ENCODE results near the gene ARRB1. TPM values are rescaled to one million over a fixed set of nuclear protein-coding genes. Genes with fewer than 3 reads are reported as not detected.

Gene ARRB1
- total and polyA plus RNA-seq, 3 experiments from 2014 or later: 5.5 to 10.6 (median 9.9) TPM

DNA sequence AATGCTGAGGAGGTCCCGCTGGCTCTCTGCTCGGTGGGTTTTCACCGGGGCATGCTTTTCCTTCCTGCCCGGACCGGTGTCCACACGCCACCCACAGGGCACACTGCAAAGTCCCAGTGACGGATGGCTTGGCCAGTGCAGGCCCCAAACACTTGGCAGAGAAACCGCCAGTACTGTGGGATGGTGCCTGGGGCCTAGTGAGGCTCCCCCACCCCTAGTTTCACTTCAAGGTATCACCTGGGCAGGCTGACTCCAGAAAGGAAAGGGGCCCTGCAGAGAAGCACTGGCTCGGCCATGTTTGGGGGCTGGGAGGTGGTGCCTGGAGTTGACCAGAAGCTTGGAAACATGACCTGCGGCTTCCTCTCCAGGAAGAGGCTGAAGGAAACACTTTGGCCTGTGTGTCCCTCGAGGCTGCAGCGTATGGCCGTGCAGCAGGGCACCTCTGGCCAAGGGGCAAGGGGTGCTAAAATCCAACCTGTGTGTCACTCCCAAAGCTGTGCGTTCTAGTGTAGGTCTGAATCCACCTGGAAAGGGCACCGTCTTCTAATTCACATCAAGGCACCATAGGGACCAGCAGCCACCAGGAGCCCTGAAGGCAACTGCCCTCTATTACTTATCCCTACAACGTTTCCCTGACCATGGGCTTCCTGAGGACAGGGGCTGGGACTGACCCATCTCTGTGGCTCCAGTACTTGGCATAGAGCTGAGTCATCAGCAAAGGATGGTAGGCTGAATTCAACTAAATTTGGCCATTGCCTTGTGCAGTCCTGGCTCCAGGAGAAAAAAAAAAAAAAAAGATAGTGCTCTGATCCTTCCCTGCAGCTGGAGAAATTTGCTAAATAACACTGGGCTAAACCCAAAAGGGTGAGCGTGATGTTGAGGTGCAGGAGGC, 88.3 kb downstream of the ARRB1 start:
- H3K27me3 Mint-ChIP-seq: no peaks in the 10 kb centered on the region
- H3K9me3 Mint-ChIP-seq: no peaks in the 10 kb centered on the region
- CTCF ChIA-PET: interaction anchor here (0.6 to 2.7 kb wide), 7 partner anchors 8 to 126 kb away, joined by 3 to 11 read pairs (median 3); no protein-coding TSS in a partner anchor
- peak in 1 of 5 donors; percentile 37 for DNase-seq
- peaks cover 47% of the 10 kb centered on the region for H3K4me1 ChIP-seq (ENCODE audit: insufficient read depth, low read length)
- H3K4me1 Mint-ChIP-seq: peaks cover 39 to 49% (median 47%) of the 10 kb centered on the region in 3 donors
- peak overlapping the region in 2 of 7 donors; percentile 30 to 65 for H3K4me3 Mint-ChIP-seq
- H3K27me3 ChIP-seq (ENCODE audit: insufficient read depth, low read length, poor library complexity, severe bottlenecking): no peaks in the 10 kb centered on the region
- POLR2A ChIA-PET: no interaction called here
- peak overlapping the region in 7 of 8 donors; percentile 32 to 89 (median 65) for H3K27ac Mint-ChIP-seq
- no peaks in the 10 kb centered on the region for H3K9me3 ChIP-seq (ENCODE audit: low read length)
- H3K36me3 ChIP-seq (ENCODE audit: insufficient read depth, low read length): no peaks in the 10 kb centered on the region
- H3K27ac ChIP-seq (ENCODE audit: low read depth, low read length): no peak overlapping the region
- H3K4me3 ChIP-seq (ENCODE audit: low read length): no peak overlapping the region
- peaks cover 0 to 15% (median 0%) of the 10 kb centered on the region in 3 donors for H3K36me3 Mint-ChIP-seq

DNA sequence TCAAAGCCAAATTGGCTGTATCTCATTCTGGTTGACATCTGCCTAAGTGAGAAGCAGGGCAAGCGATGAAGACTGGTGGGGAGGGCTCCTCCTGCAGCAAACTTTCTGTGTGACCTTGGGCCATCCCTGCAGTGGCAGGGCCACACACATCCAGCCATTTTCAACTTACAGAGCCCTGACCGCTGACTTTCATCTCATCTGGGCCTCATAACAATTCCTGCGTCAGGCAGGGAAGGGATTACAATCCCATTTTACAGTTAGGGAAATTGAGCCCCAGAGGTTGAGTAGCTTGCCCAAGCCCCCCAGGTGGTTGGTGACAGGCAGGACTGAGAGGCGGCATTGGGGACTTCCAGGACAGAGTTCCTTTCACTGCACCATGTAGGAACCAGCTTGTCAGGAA, 89.0 kb downstream of the ARRB1 start:
- Histone ChIP-seq H3K27me3 (ENCODE audit: insufficient read depth, low read length, poor library complexity, severe bottlenecking) (no peaks in the 10 kb centered on the region), H3K9me3 (ENCODE audit: low read length) (no peaks in the 10 kb centered on the region), H3K27ac (ENCODE audit: low read depth, low read length) (no peak overlapping the region), H3K36me3 (ENCODE audit: insufficient read depth, low read length) (no peaks in the 10 kb centered on the region), H3K4me1 (ENCODE audit: insufficient read depth, low read length) (peaks cover 47% of the 10 kb centered on the region), H3K4me3 (ENCODE audit: low read length) (no peak overlapping the region)
- ChIA-PET CTCF (interaction anchor here (0.6 to 2.7 kb wide), 7 partner anchors 9 to 127 kb away, joined by 3 to 11 read pairs (median 3); no protein-coding TSS in a partner anchor), POLR2A (interaction anchor here (2.4 kb wide), 1 partner anchor 13 kb away, joined by 10 read pairs; no protein-coding TSS in a partner anchor)
- H3K4me3 Mint-ChIP-seq: peak overlapping the region in 1 of 7 donors; percentile 3
- peak overlapping the region in 6 of 8 donors; percentile 23 to 94 (median 85) for H3K27ac Mint-ChIP-seq
- no peaks in the 10 kb centered on the region for H3K9me3 Mint-ChIP-seq
- peaks cover 39 to 49% (median 47%) of the 10 kb centered on the region in 3 donors for H3K4me1 Mint-ChIP-seq
- H3K36me3 Mint-ChIP-seq: peaks cover 0 to 12% (median 0%) of the 10 kb centered on the region in 3 donors
- DNase-seq: no peak
- no peaks in the 10 kb centered on the region for H3K27me3 Mint-ChIP-seq

DNA sequence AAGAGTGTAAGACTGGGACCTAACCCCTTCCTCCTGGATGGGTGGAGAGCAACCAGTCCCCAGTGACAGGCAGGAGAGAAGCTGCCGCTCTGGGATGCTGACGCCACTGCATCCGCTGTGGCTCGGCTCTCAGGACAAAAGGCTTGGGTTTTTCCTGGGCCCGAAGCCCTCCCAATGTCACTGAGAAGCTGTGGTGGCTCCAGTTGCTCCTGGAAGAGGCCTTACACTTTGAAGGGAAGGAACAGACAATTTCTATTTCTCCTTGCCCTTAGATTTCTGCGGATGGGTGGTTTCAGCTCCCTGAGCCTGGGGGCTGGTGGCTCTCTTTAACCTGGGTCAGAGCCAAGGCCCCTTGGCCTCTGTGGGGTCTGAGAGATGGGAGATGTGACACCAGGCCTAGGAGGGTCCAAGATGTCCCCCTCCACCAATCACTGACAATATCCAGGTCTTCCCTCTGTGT, 89.5 kb downstream of the ARRB1 start:
- no peaks in the 10 kb centered on the region for H3K36me3 ChIP-seq (ENCODE audit: insufficient read depth, low read length)
- no peaks in the 10 kb centered on the region for H3K9me3 ChIP-seq (ENCODE audit: low read length)
- no peaks in the 10 kb centered on the region for H3K27me3 ChIP-seq (ENCODE audit: insufficient read depth, low read length, poor library complexity, severe bottlenecking)
- Mint-ChIP-seq H3K27ac (peak overlapping the region in 5 of 8 donors; percentile 59 to 94 (median 86)), H3K27me3 (no peaks in the 10 kb centered on the region), H3K4me1 (peaks cover 39 to 49% (median 45%) of the 10 kb centered on the region in 3 donors), H3K36me3 (peaks cover 0 to 9% (median 0%) of the 10 kb centered on the region in 3 donors), H3K9me3 (no peaks in the 10 kb centered on the region), H3K4me3 (peak overlapping the region in 1 of 7 donors; percentile 3)
- ChIA-PET CTCF (interaction anchor here (1.0 to 2.7 kb wide), 4 partner anchors 9 to 121 kb away, joined by 3 to 11 read pairs (median 4); no protein-coding TSS in a partner anchor), POLR2A (interaction anchor here (2.4 kb wide), 1 partner anchor 14 kb away, joined by 10 read pairs; no protein-coding TSS in a partner anchor)
- peak in 1 of 5 donors; percentile 30 for DNase-seq
- no peak overlapping the region for H3K4me3 ChIP-seq (ENCODE audit: low read length)
- H3K27ac ChIP-seq (ENCODE audit: low read depth, low read length): no peak overlapping the region
- peaks cover 47% of the 10 kb centered on the region for H3K4me1 ChIP-seq (ENCODE audit: insufficient read depth, low read length)

DNA sequence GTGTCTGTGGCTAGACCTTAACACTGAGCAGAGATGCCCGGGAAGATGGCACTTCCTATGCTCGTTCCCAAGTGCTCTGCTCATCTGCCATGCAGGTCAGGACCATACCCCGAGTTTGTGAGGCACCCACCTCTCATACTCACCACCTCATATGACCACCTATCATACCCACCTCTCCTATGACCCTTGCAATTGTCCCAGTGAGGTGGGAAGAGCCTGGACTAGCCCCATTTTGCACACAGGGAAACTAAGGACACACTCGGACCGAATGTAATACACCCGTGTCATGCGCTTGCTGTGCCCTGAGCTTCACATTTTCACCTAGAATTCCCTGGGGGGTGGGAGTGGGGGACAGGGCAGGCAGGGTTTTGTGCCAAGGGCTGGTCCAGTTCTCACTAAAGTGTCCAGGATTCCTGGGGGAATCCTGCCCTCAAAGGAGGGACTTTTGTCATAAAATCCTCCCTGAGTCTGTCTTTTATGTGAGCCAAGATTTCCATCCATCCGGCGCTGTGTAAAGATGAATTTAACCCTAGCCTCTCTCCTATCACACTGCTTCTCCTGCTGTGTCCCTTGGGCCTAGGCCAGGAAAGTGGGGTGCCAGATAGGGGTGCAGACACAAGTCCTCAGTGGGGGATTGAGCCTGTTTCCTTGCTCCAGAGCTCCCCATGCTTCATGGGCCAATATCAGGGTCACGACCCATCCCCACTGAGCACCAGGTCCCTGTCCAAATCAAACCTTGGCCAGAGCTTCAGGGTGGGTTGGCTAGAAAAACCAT, 90.9 kb downstream of the ARRB1 start:
- peak in 1 of 5 donors; percentile 5 for DNase-seq
- H3K27ac Mint-ChIP-seq: peak overlapping the region; percentile 59 to 96 (median 88)
- CTCF ChIA-PET: interaction anchor here (0.8 to 2.7 kb wide), 4 partner anchors 10 to 120 kb away, joined by 3 to 11 read pairs (median 4); no protein-coding TSS in a partner anchor
- no peaks in the 10 kb centered on the region for H3K36me3 ChIP-seq (ENCODE audit: insufficient read depth, low read length)
- peaks cover 39 to 49% (median 45%) of the 10 kb centered on the region in 3 donors for H3K4me1 Mint-ChIP-seq
- H3K4me3 Mint-ChIP-seq: peak overlapping the region in 2 of 7 donors; percentile 27 to 55
- no peaks in the 10 kb centered on the region for H3K9me3 Mint-ChIP-seq
- no peak overlapping the region for H3K4me3 ChIP-seq (ENCODE audit: low read length)
- no peak overlapping the region for H3K27ac ChIP-seq (ENCODE audit: low read depth, low read length)
- H3K4me1 ChIP-seq (ENCODE audit: insufficient read depth, low read length): peaks cover 47% of the 10 kb centered on the region
- H3K27me3 ChIP-seq (ENCODE audit: insufficient read depth, low read length, poor library complexity, severe bottlenecking): no peaks in the 10 kb centered on the region
- no peaks in the 10 kb centered on the region for H3K27me3 Mint-ChIP-seq
- H3K9me3 ChIP-seq (ENCODE audit: low read length): no peaks in the 10 kb centered on the region
- POLR2A ChIA-PET: interaction anchor here (0.5 to 2.4 kb wide), 2 partner anchors 15 to 1696 kb away, joined by 3 to 10 read pairs; no protein-coding TSS in a partner anchor
- peaks cover 0 to 1% (median 0%) of the 10 kb centered on the region in 3 donors for H3K36me3 Mint-ChIP-seq

DNA sequence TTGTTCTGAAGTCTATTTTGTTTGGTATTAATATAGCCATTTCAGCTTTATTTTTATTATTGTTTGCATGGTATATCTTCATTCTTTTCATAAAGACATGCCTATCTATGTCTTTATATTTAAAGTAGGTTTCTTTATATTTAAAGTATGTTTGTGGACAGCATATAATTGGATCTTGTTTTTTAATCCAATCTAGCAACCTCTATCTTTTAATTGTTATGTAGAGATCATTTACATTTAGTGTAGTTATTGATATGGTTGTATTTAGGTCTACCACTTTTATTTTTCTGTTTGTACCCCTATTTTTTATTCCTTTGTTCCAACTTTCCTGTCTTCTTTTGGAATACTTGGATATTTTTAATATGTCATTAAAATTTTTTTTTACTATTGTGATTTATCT, 97.1 kb downstream of the ARRB1 start:
- Mint-ChIP-seq H3K27ac (no peak overlapping the region), H3K9me3 (peaks cover 0 to 4% (median 0%) of the 10 kb centered on the region in 5 donors), H3K27me3 (peaks cover 10 to 11% of the 10 kb centered on the region in 2 donors), H3K4me3 (no peak overlapping the region), H3K36me3 (peaks cover 0 to 2% (median 0%) of the 10 kb centered on the region in 3 donors), H3K4me1 (peaks cover 0 to under 1% (median under 1%) of the 10 kb centered on the region in 3 donors)
- ChIA-PET POLR2A (no interaction called here), CTCF (interaction anchor here (1.2 to 1.4 kb wide), 3 partner anchors 12 to 232 kb away, joined by 3 to 5 read pairs (median 4); no protein-coding TSS in a partner anchor)
- DNase-seq: no peak
- Histone ChIP-seq H3K4me1 (ENCODE audit: insufficient read depth, low read length) (no peaks in the 10 kb centered on the region), H3K27me3 (ENCODE audit: insufficient read depth, low read length, poor library complexity, severe bottlenecking) (no peaks in the 10 kb centered on the region), H3K27ac (ENCODE audit: low read depth, low read length) (no peak overlapping the region), H3K4me3 (ENCODE audit: low read length) (no peak overlapping the region), H3K9me3 (ENCODE audit: low read length) (no peaks in the 10 kb centered on the region), H3K36me3 (ENCODE audit: insufficient read depth, low read length) (no peaks in the 10 kb centered on the region)

DNA sequence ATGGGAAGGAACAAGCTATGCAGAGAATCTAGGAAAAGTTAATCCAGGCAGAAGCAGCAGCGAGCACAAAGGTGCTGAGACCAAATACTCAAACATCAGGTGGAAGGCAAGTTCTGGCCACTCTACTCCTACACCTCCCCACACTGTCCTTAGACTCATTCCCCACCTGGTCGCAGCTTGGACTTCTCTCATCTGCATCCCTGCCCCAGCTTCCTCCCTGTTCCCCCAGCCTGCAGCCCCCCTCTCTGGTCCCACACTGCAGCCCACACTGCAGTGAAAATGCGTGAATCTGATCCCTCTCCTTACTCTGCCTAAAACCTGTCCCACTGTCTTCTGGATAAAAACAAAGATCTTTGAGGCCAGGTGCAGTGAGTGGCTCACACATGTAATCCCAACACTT, 101.8 kb downstream of the ARRB1 start:
- Mint-ChIP-seq H3K9me3 (peaks cover 0 to 4% (median 0%) of the 10 kb centered on the region in 5 donors), H3K27me3 (peaks cover 14% of the 10 kb centered on the region in 2 donors), H3K4me3 (no peak overlapping the region), H3K4me1 (no peaks in the 10 kb centered on the region), H3K27ac (peak overlapping the region in 1 of 8 donors; percentile 14), H3K36me3 (peaks cover 0 to 2% (median 0%) of the 10 kb centered on the region in 3 donors)
- POLR2A ChIA-PET: no interaction called here
- Histone ChIP-seq H3K9me3 (ENCODE audit: low read length) (no peaks in the 10 kb centered on the region), H3K27me3 (ENCODE audit: insufficient read depth, low read length, poor library complexity, severe bottlenecking) (no peaks in the 10 kb centered on the region), H3K4me1 (ENCODE audit: insufficient read depth, low read length) (no peaks in the 10 kb centered on the region), H3K36me3 (ENCODE audit: insufficient read depth, low read length) (no peaks in the 10 kb centered on the region), H3K4me3 (ENCODE audit: low read length) (no peak overlapping the region), H3K27ac (ENCODE audit: low read depth, low read length) (no peak overlapping the region)
- DNase-seq: no peak
- CTCF ChIA-PET: interaction anchor here (1.2 to 17.5 kb wide), 9 partner anchors 9 to 226 kb away, joined by 3 to 419 read pairs (median 6); partner anchors contain the start of gene SLCO2B1

DNA sequence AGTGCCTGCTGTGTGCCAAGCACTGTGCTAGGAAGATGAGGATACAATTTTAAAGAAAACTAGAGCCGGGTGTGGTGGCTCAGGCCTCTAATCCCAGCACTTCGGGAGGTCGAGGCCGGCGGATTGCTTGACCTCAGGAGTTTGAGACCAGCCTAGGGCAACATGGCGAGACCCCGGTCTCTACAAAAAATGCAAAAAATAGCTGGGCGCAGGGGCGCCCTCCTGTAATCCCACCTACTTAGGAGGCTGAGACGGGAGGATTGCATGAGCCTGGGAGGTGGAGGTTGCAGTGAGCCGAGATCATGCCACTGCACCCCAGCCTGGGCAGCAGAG, 102.6 kb downstream of the ARRB1 start:
- H3K4me1 ChIP-seq (ENCODE audit: insufficient read depth, low read length): no peaks in the 10 kb centered on the region
- no peak overlapping the region for H3K27ac Mint-ChIP-seq
- CTCF ChIA-PET: interaction anchor here (0.7 to 17.5 kb wide), 31 partner anchors 8 to 546 kb away, joined by 3 to 419 read pairs (median 4); partner anchors contain the start of gene SLCO2B1
- H3K36me3 ChIP-seq (ENCODE audit: insufficient read depth, low read length): no peaks in the 10 kb centered on the region
- no peaks in the 10 kb centered on the region for H3K9me3 ChIP-seq (ENCODE audit: low read length)
- H3K9me3 Mint-ChIP-seq: peaks cover 0 to 5% (median 0%) of the 10 kb centered on the region in 5 donors
- POLR2A ChIA-PET: interaction anchor here (0.8 to 1.5 kb wide), 4 partner anchors 27 to 288 kb away, joined by 3 to 4 read pairs (median 3); no protein-coding TSS in a partner anchor
- peaks cover 14% of the 10 kb centered on the region in 2 donors for H3K27me3 Mint-ChIP-seq
- no peak overlapping the region for H3K4me3 Mint-ChIP-seq
- H3K4me1 Mint-ChIP-seq: no peaks in the 10 kb centered on the region
- H3K27ac ChIP-seq (ENCODE audit: low read depth, low read length): no peak overlapping the region
- no peak for DNase-seq
- H3K27me3 ChIP-seq (ENCODE audit: insufficient read depth, low read length, poor library complexity, severe bottlenecking): no peaks in the 10 kb centered on the region
- H3K4me3 ChIP-seq (ENCODE audit: low read length): no peak overlapping the region
- H3K36me3 Mint-ChIP-seq: peaks cover 0 to 2% (median 0%) of the 10 kb centered on the region in 3 donors
